Measurements from ENCODE around the gene DBH. TPM values are rescaled to one million over a fixed set of nuclear protein-coding genes. Genes with fewer than 3 reads are reported as not detected.
A peak's percentile ranks its signal among the peaks of the same experiment; 100 is the strongest.

The DBH gene
- total and polyA plus RNA-seq, 12 donors: 0.24 to 234 (median 19.6) TPM; not detected in 1

GRCh38 chr9:133629221-133630110 lies 6.7 kb upstream of the DBH start:
- intact Hi-C loops (cut with DNase I): no loop called here
- H3K9me3 ChIP-seq (replicated peaks in 1 of 3): no peaks in the 10 kb centered on the region
- no peaks in the 10 kb centered on the region for H3K27me3 ChIP-seq
- no peaks in the 10 kb centered on the region for H3K36me3 ChIP-seq (replicated peaks in 1 of 2)
- peak overlapping the region in 1 of 5 donors; percentile 12 for H3K27ac ChIP-seq
- TF ChIP-seq POLR2A (IDR thresholded peaks at IDR 0.05) (no peak), CTCF (IDR thresholded peaks at IDR 0.05) (no peak)
- no peak overlapping the region for H3K4me3 ChIP-seq
- 86 to 97% (median 93%) methylated on average over 7 to 23 of the region's 23 CpGs for WGBS, 4 donors
- DNase-seq: no peak
- peaks cover 0 to 10% of the 10 kb centered on the region in 2 donors for H3K4me1 ChIP-seq (replicated peaks in 1 of 2)

- WGBS, 4 donors: 91 to 93% (median 92%) methylated on average over 6 to 12 of the region's 12 CpGs; no CpG with 5 or more reads in 1 of the 4 donors
- H3K27me3 ChIP-seq: no peaks in the 10 kb centered on the region
- no peak for DNase-seq
- H3K4me1 ChIP-seq (replicated peaks in 1 of 2): peaks cover 0 to 11% of the 10 kb centered on the region in 2 donors
- intact Hi-C loops (cut with DNase I): no loop called here
- no peak overlapping the region for H3K4me3 ChIP-seq
- no peaks in the 10 kb centered on the region for H3K9me3 ChIP-seq (replicated peaks in 1 of 3)
- TF ChIP-seq CTCF (IDR thresholded peaks at IDR 0.05): no peak
- TF ChIP-seq POLR2A (IDR thresholded peaks at IDR 0.05): no peak
- no peaks in the 10 kb centered on the region for H3K36me3 ChIP-seq (replicated peaks in 1 of 2)
- no peak overlapping the region for H3K27ac ChIP-seq
Measured at GRCh38 chr9:133631111-133631510, 5.1 kb upstream of the DBH start.

GRCh38 chr9:133632806-133633680 lies 3.1 kb upstream of the DBH start:
- TF ChIP-seq CTCF (IDR thresholded peaks at IDR 0.05) (no peak), POLR2A (IDR thresholded peaks at IDR 0.05) (peak; percentile 9 to 61)
- Histone ChIP-seq H3K4me1 (replicated peaks in 1 of 2) (peaks cover 0 to 11% of the 10 kb centered on the region in 2 donors), H3K36me3 (replicated peaks in 1 of 2) (no peaks in the 10 kb centered on the region), H3K4me3 (no peak overlapping the region), H3K27ac (peak overlapping the region in 2 of 5 donors; percentile 50 to 56), H3K27me3 (no peaks in the 10 kb centered on the region), H3K9me3 (replicated peaks in 1 of 3) (no peaks in the 10 kb centered on the region)
- 64 to 72% (median 64%) methylated on average over 20 to 27 of the region's 27 CpGs for WGBS, 4 donors
- intact Hi-C loops (cut with DNase I): no loop called here
- peak in 1 of 7 donors; percentile 92 for DNase-seq

- Histone ChIP-seq H3K9me3 (replicated peaks in 1 of 3) (no peaks in the 10 kb centered on the region), H3K4me1 (replicated peaks in 1 of 2) (peaks cover 0 to 11% of the 10 kb centered on the region in 2 donors), H3K36me3 (replicated peaks in 1 of 2) (no peaks in the 10 kb centered on the region), H3K27ac (peak overlapping the region in 2 of 5 donors; percentile 50 to 56), H3K27me3 (no peaks in the 10 kb centered on the region), H3K4me3 (no peak overlapping the region)
- TF ChIP-seq CTCF (IDR thresholded peaks at IDR 0.05) (no peak), POLR2A (IDR thresholded peaks at IDR 0.05) (no peak)
- intact Hi-C loops (cut with DNase I): no loop called here
- WGBS, 4 donors: 58 to 74% (median 67%) methylated on average over 5 to 8 of the region's 8 CpGs
- DNase-seq: no peak
Measured at GRCh38 chr9:133633681-133634080, 2.5 kb upstream of the DBH start.

Data from adrenal gland (tissue), 12 donors.